ENCODE results near the gene C3orf52.

The C3orf52 gene

DNA sequence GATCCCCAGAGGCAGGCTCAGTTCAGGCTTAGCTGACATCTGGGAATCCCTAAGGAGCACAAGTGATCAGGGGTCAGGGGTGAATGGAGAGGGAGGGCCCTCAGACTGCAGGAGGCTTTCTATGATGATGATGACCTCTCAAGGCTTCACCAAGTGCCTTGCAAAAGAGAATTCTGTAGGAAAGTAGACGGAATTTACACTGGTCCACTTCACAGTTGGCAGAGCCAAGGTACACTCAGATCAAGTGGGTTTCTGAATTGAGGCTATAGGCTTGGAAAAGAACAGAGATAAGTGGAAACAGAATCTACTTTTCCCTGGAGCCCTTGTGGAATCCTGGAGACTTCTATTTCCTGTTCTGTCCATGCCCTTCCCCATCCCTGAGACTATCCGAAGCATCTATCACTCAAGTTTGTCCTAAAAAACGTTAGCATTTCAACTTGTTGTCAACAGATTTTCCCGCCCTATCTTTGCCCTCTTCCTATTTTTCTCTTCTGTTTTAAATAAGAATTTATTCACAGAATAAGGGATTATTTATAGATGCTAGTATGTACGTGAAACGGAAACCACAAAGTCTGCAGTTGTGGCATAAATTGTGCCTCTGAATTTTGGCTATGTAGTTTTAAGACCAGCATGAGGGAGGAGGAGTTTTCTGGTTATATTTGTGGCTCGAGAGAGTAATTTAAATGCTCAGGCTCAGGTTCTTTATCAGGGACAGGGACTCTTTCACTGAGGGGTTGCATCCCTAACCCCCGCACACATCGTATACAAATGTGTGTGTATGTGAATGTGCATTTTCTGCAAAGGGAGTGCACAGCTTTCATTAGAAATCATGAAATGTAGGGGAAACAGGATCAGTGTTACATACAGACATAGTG lies 34.0 kb downstream of the C3orf52 start:
- no peak for DNase-seq

- peak; percentile 0 for DNase-seq
Observed at GRCh38 chr3:112121577-112122547, 35.7 kb downstream of the C3orf52 start.

- DNase-seq = no peak
Observed at GRCh38 chr3:112122870-112123269, 36.7 kb downstream of the C3orf52 start.

GRCh38 chr3:112123548-112123947 lies 37.4 kb downstream of the C3orf52 start:
- DNase-seq = no peak

- no peak for DNase-seq
Observed at GRCh38 chr3:112124907-112125607, 38.9 kb downstream of the C3orf52 start.

GRCh38 chr3:112126511-112126911 lies 40.3 kb downstream of the C3orf52 start:
- DNase-seq = peak; percentile 35

DNA sequence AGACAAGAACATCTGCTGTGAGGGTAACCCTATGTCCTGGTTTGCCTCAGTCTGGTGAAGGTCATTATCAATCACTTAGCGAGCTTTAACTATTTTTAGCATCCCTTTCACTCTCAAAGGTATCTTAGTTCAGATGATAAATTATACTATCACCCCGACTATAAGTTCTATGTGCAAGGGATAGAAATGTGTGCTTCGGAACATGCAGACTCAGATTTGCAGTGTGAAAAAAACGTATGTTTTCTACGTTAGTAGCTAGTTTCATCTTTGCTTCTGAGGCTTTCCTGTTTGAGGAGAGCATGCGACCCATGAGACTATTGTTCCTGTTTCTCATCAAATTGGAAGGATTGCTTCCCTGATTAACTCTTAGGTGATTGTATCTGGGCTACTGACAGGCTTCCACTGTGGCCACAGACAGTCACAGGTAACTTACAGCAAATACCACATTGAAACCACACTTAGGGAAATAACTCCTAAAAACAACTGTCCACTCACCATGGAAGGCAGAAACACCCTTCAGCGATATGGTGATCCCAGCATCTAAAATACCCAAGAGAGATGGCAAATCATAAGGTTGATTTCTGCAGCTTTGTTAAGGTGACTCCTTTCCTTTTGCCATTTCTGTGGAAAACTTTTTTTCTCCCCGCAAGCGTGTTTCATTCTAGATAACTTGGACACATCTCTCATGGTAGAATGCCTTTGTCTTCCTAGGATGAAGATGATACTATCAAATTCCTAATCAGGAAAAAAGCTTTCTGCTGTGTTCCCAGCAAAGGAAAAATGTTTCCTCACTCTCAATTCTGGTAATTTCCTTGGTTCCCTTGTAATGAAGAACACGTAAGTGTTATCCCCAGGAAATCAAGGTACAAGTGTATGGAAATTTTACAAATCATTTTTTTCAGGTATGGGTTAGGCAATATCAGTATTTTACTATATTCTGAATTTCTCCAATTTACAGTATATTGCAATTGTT lies 41.6 kb downstream of the C3orf52 start:
- no peak for DNase-seq

DNA sequence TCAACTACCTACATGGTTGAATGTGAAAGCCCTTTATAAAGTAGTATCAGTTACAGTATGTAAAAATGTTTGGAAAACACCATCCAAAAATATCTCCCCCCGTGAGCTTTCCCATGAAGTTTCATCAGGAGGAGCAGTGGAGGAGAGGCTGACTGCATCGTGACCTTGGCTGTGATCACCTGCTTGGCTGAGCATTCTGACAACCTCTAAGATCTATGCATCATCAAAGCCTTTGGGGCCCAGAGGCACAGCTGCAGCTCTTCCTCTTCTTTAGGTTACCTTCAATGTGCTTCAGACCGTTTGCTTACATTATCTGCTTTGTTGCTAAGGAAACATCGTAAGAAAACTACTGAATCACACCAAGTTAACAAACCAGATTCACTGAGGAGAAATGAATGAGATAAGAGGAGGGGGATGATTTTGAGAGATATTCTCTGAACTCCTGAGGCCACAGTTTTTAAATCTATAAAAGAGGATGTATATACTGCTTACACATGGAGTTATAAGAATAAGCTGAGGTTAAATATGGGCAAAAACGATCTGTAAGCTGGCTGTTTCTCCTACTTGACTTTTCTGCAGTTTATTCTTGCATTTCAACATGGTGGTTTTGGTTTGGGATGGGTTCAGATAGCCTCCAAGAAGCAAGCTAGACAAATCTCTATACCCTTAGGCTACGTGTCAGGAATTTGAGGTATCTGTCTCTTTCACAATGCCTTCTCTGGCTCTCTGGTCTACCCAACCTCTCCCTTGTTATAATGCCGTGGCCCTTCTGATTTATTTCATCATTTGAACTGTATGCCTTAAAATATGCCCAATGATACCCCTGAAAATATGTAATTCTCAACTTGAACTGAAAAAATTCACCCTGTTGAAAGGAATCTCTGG lies 42.9 kb downstream of the C3orf52 start:
- no peak for DNase-seq

- DNase-seq = no peak
Observed at GRCh38 chr3:112129925-112130637, 43.9 kb downstream of the C3orf52 start.

DNA sequence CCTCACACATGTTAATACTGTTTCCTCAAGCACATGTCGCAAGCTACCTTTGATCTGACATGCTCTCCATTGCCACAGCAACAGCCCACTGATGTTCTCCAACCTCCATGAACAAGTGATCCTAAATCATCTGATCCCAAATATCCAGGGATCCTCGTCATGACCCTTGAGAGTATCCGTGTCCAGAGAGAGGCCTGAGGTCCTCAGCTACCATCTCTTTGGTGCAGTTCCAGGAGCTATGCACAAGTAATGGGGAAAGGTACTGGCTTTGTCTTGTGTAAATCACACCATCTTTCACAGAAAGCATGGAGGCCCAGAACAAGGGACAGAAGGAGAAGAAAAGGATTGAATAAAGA lies 44.4 kb downstream of the C3orf52 start:
- no peak for DNase-seq

- DNase-seq = no peak
Observed at GRCh38 chr3:112131111-112131510, 44.9 kb downstream of the C3orf52 start.

GRCh38 chr3:112132088-112132487 lies 45.9 kb downstream of the C3orf52 start:
- DNase-seq = no peak

DNA sequence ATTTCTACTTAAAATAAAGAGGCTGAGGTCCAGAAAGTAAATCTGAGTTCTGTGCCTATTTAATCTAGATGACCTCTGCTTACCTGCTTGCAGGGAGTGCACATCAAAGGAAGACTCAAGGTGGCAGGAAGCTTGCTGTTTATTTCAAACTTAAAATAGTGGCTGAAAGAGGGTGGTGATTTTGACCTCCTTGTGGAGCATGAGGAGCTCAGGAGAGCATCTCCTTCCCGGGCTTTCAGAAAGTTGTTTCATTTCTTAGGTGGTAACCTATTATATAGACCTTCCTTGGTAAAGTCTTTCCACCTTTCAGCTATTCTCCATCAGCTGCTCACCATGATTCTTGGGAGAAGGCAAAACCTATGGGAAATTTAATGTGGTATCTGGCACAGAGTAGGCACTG lies 46.4 kb downstream of the C3orf52 start:
- DNase-seq = no peak

DNA sequence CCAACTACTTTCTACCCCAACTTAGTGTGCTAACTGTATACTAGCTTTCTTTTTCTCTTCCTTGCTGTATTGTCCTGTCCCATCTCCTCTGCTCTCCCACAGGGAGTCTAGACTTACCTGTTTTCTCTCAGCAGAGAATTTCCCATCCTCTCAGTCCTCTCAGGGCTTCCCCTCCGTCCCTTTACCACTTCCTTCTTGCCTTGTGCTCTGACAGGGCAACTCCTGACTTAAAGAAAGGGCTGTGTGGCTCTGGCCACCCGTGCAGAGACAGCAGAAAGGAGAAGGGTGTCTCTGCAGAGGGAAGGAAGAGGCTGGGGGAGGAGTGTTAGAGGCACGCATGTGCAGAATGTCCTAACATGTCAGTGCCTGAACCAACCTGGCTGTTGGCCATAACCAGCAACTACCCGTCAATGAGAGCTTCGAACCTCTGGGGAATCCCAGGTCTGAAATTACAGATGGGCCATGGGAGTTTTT lies 46.8 kb downstream of the C3orf52 start, which contains the start of gene GCSAM:
Gene GCSAM (minus strand): TSS at position 274 of the 474 bp plus-strand sequence. CDS start 128 bp downstream, at position 146.
- DNase-seq = peak; percentile 14

DNA sequence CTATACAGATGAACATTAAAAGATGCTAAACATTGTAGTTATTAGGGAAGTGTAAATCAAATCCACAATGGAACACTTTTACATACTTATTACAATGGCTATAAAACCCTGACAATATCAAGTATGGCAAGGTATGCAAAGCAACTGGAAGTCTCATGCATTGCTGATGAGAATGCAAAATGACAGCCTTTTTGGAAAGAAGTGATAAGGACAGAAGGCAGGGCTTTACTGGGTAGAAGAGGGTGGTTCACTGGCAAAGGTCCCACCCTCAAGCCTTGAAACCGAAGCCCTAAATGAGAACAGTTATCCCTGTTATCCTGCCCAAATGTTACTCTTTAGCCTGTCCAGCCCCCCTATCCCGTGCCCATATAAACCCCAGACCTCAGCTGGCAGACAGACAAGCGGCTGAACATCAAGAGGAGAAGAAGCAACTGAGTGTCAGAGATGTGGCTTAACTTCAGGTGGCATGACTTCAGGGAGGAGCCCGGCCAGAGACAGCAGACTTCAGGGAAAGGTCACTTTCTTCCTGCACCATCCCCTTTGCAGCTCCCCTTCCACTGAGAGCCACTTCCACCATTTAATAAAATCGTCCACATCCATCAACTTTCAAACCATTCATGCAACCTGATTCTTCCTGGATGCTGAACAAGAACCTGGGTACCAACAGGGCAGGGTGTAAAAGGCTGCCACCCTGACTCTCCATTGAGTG lies 47.6 kb downstream of the C3orf52 start:
- DNase-seq = no peak

DNA sequence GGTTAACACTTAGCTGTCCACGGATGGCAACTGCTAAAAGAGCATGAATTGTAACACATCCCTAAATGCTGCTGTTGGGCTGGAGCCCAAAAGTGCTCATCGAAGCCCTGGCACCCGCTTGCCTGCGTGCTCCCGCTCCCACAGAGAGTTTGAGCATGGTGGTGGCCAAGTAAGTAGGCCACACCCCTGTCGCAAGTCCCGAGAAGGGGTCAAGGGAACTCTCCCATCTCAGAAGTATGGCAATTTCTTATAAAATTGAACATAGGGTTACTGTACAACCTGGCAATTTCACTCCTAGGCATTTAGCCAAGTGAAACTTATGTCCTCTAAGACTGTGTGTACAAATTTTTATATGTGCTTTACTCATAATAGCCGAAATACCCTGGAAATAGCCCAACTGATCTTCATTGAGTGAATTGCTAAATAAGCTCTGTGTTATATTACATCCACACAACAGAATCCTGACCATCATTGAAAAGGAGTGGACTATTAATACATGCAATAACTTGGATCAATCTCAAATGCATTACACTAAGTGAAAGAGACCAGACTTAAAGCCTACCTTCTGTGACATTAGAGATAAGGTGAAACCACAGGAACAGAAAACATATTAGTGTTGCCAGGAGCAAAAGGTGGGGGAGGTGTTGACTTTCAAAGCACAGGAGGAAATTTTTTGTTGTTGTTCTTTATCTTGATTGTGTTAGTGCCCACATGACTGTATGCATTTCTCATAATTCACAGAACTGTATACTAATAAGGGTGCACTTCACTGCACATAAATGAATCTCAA lies 48.3 kb downstream of the C3orf52 start:
- no peak for DNase-seq

GRCh38 chr3:112136046-112136445 lies 49.9 kb downstream of the C3orf52 start:
- DNase-seq = no peak

- peak; percentile 4 for DNase-seq
Observed at GRCh38 chr3:112136959-112137693, 50.9 kb downstream of the C3orf52 start.
